HG03135 (cell line): ENCODE data around the gene INPP5A.
"Not testable (repeated sequence)": the region's sequence is repeated elsewhere in the genome, so short reads cannot be mapped to it uniquely, and the experiment has no call there.

Experiments
- ATAC-seq: cut with Tn5 transposase; IDR thresholded peaks from one replicate; pipeline ENCODE4 v1.9.1; 2021; ENCODE audit warnings: mild to moderate bottlenecking, moderate library complexity; ENCODE audit not compliant: unreplicated experiment

Gene INPP5A, protein sequence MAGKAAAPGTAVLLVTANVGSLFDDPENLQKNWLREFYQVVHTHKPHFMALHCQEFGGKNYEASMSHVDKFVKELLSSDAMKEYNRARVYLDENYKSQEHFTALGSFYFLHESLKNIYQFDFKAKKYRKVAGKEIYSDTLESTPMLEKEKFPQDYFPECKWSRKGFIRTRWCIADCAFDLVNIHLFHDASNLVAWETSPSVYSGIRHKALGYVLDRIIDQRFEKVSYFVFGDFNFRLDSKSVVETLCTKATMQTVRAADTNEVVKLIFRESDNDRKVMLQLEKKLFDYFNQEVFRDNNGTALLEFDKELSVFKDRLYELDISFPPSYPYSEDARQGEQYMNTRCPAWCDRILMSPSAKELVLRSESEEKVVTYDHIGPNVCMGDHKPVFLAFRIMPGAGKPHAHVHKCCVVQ

DNA sequence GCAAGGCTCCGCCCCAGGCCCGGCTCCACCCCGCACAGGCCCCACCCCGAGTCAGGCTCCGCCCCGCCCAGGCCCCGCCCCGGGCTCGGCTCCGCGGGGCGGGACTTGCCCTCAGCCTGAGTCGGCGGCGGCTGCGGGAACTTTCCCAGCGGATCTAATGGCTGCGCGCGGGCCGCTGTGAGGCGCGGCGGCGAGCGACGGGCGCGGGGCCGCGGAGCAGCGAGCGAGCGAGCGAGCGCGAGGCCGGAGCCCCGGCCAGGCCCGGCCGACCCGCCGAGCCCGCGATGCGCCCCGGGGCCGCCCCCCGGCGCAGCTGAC lies at the start of gene INPP5A:
INPP5A (plus strand) TSS at position 104 of the 318 bp plus-strand sequence. CDS start 310 bp downstream, outside the sequence.
- ATAC-seq: no peak

DNA sequence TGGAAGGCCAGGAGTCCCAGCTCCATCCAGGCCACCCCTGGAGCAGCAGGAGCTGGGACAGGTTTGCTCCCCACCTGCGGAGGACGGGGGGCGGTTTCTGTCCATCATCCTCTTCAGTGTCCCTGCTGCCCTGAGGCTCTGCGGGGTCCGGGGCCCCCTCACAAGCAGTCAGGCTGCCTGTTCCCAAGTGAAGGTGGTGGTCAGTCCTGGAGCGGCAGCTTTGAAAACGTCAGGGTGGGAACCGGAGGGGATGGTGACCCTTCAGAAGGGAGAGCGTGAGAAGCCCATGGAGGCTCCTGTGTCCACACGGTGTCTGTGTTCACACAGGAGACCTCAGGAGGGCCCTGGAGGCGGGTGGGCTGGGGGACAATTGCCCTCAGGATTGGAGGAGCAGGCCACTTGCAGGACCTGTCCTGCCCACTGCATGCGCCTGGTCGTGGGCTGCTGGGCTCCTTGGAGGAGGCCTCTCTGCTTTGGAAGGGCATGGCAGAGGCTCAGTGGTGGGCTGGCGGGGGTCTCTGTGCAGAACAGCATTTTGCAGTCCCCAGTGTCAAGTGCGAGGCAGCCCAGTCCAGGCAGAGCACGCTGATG lies 49.3 kb upstream of the INPP5A start:
- no peak for ATAC-seq

DNA sequence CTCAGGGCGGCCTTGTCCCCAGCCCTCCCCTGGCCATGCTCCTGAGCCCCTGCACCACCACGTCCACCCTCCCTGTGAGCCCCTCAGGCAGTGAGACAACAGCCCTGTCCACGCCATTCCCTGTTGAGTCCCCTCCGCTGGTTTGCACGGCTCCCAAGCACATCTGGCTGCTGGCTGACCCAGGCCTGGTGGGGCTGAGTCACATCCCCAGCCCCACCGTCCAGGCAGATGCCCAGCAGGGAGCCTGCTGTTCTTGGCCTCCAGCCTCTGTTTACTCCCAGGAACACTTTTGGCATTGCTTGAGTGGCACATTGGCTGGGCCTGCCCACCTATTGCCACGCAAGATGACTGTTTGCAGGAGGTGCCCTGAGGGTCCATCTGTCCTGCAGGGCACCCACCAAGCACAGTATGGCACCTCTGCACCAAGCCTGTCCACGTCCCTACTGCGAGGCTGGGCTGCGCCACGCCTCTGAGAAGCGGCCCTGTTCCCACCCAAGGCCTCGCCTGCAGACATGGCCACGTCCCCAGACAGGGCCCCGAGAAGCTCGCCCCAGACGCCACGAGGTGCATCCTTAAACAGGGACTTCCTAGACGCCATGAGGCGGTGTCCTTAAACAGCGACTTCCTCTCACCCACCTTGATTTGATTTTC lies 48.4 kb upstream of the INPP5A start:
- no peak for ATAC-seq

DNA sequence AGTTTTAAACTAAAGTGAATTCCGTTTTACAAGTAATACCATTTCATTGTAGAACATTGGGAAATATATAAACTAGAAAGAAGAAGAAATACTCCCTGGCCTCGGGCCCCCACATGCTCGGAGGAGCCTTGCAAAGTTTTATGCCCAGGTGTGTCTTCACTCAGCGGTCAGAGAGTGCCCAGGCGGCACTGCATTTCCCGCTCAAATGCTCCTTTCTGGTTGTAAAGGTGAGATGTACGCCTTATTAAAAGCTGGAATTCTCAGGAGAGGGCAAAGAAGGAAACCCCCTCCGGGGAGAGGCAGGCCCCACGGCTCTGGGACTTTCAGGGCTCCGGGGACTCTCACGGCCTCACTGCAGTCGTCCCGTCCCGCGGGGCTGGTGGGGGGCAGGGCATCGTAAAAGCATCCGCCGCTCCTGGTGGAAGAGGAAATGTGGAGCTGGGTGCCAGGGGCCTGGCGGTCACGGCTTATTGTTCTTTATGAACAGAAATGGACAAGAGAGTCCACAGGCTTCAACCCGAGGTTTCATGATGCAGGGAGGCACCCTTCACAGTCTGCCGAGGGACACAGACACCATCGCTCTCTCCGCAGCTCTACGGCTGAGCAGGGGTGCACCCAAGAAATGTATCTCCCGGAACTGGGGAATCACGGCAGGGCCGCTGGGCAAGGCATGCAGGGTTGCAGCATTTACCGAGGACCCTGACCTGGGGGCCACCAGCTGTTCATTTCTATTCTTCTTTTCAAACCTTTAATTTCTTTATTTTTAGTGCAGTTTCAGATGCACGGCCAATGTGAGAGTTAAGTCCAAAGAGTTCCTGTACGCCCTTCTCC lies 47.7 kb upstream of the INPP5A start:
- ATAC-seq: no peak

DNA sequence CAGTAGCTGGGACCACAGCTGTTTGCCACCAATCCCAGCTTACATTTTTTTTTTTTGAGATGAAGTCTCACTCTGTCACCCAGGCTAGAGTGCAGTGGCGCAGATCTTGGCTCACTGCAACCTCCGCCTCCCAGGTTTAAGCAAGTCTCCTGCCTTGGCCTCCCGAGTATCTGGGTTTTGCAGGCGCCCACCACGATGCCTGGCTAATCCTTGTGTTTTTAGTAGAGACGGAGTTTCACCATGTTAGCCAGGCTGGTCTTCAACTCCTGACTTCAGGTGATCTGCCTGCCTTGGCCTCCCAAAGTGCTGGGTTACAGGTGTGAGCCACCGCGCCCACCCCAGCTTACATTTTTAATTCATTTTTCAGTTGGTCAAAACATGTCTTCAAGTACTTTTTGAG lies 46.1 kb upstream of the INPP5A start:
- not testable (repeated sequence) for ATAC-seq

DNA sequence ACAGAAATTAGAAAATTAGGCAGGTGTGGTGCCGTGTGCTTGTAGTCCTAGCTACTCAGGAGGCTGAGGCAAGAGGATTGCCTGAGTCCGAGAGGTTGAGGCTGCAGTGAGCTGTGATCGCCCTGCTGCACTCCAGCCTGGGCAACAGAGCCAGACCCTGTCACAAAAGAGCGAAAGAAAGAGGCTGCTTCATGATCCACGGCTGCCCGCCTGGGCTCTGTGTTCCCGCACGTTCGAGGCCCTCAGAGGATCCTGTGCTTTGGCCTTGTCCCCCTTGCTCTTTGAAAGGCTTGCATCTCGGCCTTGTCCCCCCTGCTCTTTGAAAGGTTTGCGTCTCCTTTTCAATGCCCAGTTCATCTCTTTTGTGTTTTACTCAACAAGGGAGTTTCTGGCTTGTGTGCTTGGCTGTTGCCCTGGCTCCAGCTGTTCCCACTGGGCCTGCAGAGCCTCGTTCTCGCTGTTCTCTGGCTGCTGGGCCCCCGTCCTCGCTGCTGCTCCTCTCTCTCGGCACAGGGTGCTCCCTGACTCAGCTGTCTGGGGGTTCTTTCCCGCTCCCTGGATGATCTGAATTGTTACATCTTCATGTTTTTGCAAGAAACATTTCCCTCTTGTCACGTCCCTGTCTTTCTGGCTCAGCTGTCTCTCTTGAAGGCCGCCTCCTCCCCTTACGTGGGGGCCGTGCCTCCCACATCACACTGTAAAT lies 45.1 kb upstream of the INPP5A start:
- ATAC-seq: no peak

DNA sequence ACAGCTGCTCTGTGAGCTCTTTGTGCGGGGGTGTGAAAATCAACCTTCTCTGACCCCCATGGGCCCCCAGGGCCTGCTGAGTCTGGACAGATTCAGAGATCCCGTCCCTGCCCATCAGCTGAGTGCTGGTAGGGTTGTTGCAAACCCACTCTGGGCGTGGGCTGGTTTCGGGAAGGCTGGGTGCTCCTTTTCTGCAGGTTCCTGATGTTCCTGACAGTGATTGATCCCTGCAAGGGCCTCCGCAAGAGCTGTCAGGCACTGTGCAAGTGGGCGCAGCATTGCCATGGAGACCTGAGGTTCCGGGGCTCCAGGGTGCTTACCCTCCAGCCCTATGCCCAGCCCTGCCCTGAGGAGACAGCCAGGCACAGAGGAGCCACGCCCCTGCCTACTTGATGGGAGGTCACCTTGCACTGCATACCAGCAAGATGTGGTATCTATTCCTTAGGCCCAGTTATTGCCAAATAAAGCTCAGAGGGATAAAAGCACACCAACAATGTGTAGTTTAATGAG lies 44.3 kb upstream of the INPP5A start:
- no peak for ATAC-seq

DNA sequence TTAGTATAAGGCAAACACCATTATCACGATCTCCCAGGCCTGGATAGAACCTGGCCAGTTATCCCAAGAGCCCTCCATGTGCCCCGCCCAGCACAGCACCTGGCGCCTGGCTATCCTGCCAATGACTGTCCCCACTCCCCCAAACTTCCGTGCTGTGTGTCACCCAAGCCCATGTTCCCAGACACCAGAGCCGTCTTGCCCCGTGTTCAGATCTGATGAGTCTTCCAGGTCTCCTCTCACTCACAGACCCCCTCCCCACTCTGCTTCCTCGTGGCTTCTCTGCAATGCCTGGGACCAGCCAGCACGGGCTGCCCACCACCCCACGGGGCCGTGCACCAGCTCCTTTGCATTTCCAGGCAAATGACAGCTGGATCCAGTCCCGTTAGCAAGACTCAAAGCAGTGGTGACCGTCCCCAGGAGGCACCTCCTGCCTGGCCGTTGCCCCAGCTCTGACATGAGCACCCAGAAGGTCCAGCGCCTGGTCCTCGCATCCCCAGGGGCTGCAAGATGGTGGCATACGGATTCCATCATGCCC lies 43.8 kb upstream of the INPP5A start:
- no peak for ATAC-seq

DNA sequence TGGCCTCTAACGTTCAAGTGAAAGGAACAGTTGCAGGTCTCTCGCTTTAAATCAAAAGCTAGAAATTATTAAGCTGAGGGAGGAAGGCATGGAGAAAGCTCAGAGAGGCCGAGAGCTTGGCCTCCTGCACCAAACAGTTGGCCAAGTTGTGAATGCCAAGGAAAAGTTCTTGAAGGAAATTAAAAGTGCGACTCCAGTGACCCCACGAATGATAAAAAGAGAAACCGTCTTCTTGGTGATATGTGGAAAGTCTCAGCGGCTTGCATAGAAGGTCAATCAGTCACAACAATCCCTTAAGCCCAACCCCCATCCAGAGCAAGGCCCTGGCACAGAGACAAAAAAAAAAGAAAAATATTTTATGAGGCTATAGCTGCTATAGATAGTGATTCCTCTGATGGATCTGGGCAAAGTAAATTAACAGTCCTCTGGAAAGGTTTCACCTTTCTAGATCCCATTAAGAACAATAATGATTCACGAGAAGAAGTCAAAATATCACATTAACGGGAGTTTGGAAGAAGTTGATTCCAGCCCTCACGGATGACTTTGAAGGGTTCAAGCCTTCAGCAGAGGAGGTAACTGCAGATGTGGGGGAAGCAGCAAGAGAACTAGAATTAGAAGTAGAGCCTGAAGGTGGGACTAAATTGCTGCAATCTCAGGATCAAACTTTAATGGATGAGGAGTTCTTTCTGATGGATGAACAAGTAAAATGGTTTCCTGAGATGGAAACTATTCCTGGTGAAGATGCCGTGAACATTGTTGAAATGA lies 42.5 kb upstream of the INPP5A start:
- ATAC-seq: no peak

DNA sequence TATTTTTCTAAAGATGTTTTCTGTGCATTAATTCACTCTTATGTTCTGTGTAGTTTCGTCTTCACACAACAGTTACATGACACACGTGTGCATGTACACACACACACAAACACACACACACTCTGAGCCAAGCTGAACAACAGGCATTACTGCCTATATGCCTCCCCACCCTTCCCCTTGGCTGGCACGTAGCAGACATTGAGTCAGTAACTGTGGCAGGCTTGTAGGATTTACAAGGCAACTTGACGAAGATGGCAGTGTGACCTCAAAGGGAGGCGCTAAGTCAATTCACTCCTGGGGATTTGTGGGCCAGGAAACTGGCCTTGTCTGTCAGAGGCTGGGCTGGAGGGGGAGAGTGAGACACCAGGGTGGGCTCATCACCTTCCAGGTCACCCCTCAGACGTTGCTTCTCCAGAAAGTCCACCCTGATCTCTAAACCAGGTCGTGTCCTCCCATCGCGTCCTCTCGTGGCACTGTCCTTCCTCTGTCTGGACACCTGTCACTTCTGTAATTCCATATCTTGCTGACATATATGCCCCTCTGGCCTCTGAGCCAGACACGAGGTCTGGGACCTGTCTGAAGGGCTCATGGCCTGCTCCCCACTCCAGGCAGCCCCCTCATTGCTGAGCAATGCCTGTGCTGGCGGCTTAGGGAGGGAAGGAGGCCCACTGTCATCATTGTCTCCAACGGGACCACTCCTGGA lies 41.1 kb upstream of the INPP5A start:
- ATAC-seq: no peak

DNA sequence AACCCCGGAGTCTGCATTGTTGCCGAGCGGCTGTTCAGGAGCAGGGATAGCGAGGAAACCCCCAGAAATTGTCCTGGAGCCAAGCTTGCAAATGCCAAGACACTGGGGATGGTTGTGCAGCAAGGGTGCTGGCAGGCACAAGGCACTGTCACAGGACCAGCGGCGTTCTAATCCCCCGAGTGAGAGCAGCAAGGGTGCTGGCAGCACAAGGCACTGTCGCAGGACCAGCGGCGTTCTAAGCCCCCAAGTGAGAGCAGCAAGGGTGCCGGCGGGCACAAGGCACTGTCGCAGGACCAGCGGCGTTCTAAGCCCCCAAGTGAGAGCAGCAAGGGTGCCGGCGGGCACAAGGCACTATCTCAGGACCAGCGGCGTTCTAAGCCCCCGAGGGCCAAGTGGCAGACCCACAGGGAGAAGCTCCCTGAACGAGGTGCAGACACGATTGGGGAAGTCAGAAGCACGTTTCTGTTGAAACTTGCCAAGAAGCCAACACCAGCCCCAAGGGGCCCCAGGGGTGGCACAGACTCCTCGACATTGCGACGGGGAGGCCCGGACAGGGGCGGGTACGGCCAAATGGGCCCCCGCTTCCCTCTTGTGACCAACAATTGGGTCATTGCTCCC lies 40.4 kb upstream of the INPP5A start:
- ATAC-seq: no peak

DNA sequence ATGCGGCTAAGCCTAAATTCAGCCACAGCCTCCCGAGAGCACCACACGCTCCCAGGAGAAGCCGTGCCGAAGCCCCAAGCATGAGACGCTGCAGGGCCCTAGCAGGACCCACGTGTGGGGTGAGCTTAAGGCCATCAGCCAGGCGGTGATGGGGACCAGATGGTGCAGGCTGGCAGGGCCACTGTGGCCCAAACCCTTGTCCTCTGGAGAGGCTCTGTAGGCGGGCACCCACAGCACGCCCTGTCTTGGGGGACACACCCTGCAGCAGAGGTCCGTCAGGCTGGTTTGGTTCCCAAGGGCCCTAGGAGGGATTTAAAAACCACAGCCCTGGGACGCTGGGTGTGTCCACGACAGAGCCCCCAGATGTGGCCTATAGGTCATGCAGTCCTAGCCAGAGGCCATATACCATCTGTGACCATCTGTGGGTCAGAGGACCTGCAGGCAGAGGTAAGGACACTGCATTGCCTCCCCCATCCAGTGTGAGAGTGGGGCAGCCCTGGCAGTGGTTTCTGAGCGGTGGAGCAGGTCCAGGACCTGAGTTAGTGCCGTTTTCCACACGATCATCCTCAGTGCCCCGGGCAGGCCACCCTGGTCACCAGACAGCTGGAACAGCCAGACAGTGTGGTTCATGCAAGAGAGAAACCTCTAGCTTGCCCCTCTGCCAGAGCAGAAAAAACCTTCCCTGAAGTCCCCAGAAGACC lies 39.6 kb upstream of the INPP5A start:
- no peak for ATAC-seq

DNA sequence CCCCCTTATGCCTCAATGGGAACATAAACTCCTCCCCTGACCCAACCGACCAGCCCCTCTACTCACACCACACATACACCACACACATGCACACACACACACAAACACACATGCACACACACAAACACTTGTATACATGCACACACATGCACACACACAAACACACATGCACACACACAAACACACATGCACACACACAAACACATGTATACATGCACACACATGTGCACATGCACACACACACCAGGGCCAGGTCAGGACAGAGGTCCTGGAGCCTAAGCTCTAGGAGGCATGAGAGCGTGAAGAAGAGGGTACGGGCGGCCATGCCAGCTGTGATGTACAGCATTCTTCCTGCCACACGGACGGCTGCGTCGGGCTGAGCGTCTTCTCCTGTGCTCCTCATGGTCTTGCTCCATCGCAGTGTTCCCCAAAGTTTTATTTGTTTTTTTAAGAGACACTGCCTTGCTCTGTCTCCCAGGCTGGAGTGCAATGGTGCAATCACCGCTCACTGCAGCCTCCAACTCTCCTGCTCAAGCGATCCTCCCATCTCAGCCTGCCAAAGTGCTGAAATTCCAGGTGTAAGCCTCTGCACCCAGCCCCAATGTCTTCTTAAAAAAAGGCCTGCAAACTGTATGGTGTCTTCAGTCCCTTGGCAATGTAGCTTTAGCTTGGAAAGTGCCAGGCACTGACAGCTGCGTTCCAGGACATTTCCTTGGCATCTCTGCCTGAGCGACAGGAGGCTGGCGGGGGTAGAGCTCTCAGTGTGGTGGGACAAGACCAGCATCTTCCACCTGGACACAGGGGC lies 38.8 kb upstream of the INPP5A start:
- ATAC-seq: no peak

DNA sequence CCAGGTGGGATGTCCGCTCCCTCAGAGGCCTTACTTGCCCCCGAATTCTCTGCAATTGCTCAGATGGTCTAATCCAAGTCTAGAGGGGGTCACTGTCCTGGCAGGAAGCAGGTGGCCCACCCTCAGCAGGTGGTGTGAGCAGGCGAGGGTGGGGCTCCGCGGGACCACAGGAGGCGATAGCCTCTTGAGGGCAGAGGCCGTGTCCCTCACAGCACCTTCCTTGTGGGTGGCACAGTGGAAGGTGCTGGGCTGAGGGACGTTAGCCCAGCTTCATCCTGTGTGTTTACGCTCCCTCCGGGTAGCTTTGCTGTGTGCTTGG lies 38.3 kb upstream of the INPP5A start:
- ATAC-seq: no peak

DNA sequence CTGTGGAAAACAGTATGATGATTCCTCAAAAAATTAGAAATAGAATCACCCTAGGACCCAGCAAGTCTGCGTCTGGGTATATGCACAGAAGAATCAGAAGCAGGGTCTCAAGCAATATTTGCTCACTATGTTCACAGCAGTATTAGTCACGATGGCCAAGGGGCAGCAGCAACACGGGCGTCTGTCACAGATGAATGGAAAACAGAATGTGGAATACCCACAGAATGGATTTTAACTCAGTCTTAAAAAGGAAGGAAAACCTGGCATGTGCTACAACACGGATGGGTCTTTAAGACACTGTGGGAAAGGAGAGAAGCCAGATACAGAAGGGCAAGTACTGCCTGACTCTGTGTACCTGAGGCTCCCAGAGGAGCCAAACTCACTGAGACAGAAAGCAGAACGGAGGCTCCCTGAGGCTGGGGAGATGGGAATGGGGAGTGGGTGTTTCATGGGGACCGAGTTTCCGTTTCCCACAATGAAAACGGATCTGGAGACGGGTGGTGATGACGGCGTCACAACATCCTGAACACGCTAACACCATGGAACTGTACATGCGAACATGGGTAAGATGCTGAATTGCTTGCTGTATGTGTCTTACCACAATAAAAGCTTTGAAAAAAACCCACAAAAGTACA lies 36.7 kb upstream of the INPP5A start:
- ATAC-seq: no peak

DNA sequence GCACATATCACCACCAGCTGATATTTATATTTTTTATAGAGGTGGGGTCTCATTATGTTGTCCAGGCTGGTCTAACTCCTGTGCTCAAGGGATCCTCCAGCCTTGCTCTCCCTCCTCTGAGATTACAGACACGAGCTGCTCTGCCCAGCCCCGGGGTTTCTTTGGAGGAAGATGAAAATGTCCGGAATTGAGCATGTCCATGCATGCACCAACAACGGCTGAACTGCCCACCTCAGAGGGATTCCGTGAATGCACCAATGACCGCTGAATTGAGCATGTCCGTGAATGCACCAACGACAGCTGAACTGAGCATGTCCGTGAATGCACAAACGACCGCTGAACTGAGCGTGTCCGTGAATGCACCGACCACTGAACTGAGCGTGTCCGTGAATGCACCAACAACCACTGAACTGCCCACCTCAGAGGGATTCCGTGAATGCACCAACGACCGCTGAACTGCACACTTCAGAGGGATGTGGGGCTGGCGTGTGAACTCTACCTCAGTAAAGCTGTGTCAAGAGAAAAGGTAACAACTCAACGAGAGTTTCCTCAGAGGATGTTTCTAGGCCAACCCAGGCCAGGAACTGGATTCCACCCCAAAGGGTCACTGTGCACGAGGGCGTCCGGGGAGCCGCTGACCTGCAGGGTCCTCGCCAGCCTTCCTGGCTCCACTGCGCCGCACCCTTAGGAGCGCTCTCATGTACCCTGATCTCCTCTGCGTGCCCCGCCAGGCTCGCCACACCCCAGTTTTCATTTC lies 34.9 kb upstream of the INPP5A start:
- ATAC-seq: no peak
